Activated CD8-positive, alpha-beta T cell treated with anti-CD3 and anti-CD28 coated beads for 36 hours (primary cell): Measurements from ENCODE around the gene RNF213. TPM values are rescaled to one million over a fixed set of nuclear protein-coding genes. Genes with fewer than 3 reads are reported as not detected.
"Not testable (repeated sequence)": the region's sequence is repeated elsewhere in the genome, so short reads cannot be mapped to it uniquely, and the experiment has no call there.

ENCODE experiments used
- ATAC-seq: fragments of 200-7000 bp; cut with Tn5 transposase; one replicate; pipeline ENCODE4 v1.10.0; 2021; ENCODE audit warnings: mild to moderate bottlenecking, moderate library complexity
- CTCF ChIA-PET: fragments of 350-600 bp; sonication (Branson Sonifier 250); formaldehyde crosslinking; loops from one replicate; lab custom pipeline; 2021; ENCODE audit warnings: antibody characterized with exemption; lab: Charles Lee
- POLR2A ChIA-PET: fragments of 350-600 bp; sonication (Branson Sonifier 250); formaldehyde crosslinking; loops from one replicate; lab custom pipeline; 2021; ENCODE audit warnings: antibody characterized with exemption; lab: Charles Lee
- DNase-seq: peaks from one replicate; pipeline ENCODE4 v3.0.0-alpha.2; 2020
- H3K27ac Mint-ChIP-seq: one replicate; pipeline ENCODE4 v1.8.0; 2021; ENCODE audit warnings: mild to moderate bottlenecking, mixed read lengths
- H3K27me3 Mint-ChIP-seq: one replicate; pipeline ENCODE4 v1.8.0; 2021; ENCODE audit warnings: mixed read lengths
- H3K36me3 Mint-ChIP-seq: one replicate; pipeline ENCODE4 v1.8.0; 2021; ENCODE audit warnings: low read depth, mixed read lengths
- H3K4me1 Mint-ChIP-seq: one replicate; pipeline ENCODE4 v1.8.0; 2021; ENCODE audit warnings: low read depth, mixed read lengths
- H3K4me3 Mint-ChIP-seq: one replicate; pipeline ENCODE4 v1.8.0; 2021; ENCODE audit warnings: mild to moderate bottlenecking, moderate library complexity, mixed read lengths
- H3K9me3 Mint-ChIP-seq: one replicate; pipeline ENCODE4 v1.8.0; 2021; ENCODE audit warnings: mixed read lengths
- CTCF ChIP-seq: fragments of 200-600 bp; IDR thresholded peaks from one replicate; pipeline ENCODE4 v1.8.0; 2022; ENCODE audit warnings: antibody characterized with exemption, mild to moderate bottlenecking
- intact Hi-C: fragments of 100-400 bp; cut with micrococcal nuclease; formaldehyde crosslinking; loops from one replicate; pipeline ENCODE4 v1.10.0; 2022
- total RNA-seq, 2 experiments: library from RNA; stranded (reverse); gene quantifications; one replicate each; pipeline ENCODE4 v1.2.3, GENCODE V29; 2021

The RNF213 gene
- total RNA-seq, 2 experiments from 2014 or later, result 131 to 142 TPM

- no peak for ATAC-seq
- H3K36me3 Mint-ChIP-seq, result no peaks in the 10 kb centered on the region
- no peak overlapping the region for H3K27ac Mint-ChIP-seq
- H3K27me3 Mint-ChIP-seq, result peaks cover 5% of the 10 kb centered on the region
- no peak for TF ChIP-seq CTCF
- CTCF ChIA-PET, result interaction anchor here (1.3 kb wide), 1 partner anchor 307 kb away, joined by 4 read pairs; the partner anchor contains the start of gene GAA
- H3K9me3 Mint-ChIP-seq, result no peaks in the 10 kb centered on the region
- intact Hi-C loops, result no loop called here
- POLR2A ChIA-PET, result no interaction called here
- DNase-seq, result peak; percentile 44
- H3K4me3 Mint-ChIP-seq, result no peak overlapping the region
- H3K4me1 Mint-ChIP-seq, result peaks cover 4% of the 10 kb centered on the region
These were observed 148.2 kb downstream of the RNF213 start for GRCh38 chr17:80408872-80409271.

- TF ChIP-seq CTCF, result no peak
- ATAC-seq, result no peak
- intact Hi-C loops, result no loop called here
These were observed 149.0 kb downstream of the RNF213 start for GRCh38 chr17:80409626-80410025.

GRCh38 chr17:80410441-80411087 lies 149.9 kb downstream of the RNF213 start:
- intact Hi-C loops, ATAC-seq, CTCF ChIA-PET, H3K36me3 Mint-ChIP-seq, DNase-seq, H3K27ac Mint-ChIP-seq, H3K9me3 Mint-ChIP-seq, H3K4me1 Mint-ChIP-seq, H3K4me3 Mint-ChIP-seq: not testable (repeated sequence)
- peaks cover 10% of the 10 kb centered on the region for H3K27me3 Mint-ChIP-seq
- POLR2A ChIA-PET, result interaction anchor here (0.7 kb wide), 1 partner anchor 205 kb away, joined by 3 read pairs; no protein-coding TSS in a partner anchor

More at GRCh38 chr17:80409626-80410025, 149.0 kb downstream of the RNF213 start:
- H3K36me3 Mint-ChIP-seq, result no peaks in the 10 kb centered on the region
- H3K27me3 Mint-ChIP-seq, result peaks cover 10% of the 10 kb centered on the region
- no peaks in the 10 kb centered on the region for H3K9me3 Mint-ChIP-seq
- ChIA-PET CTCF (interaction anchor here (1.3 kb wide), 1 partner anchor 308 kb away, joined by 4 read pairs; the partner anchor contains the start of gene GAA), POLR2A (no interaction called here)
- DNase-seq, result no peak
- H3K4me1 Mint-ChIP-seq, result peaks cover 8% of the 10 kb centered on the region
- no peak overlapping the region for H3K4me3 Mint-ChIP-seq
- H3K27ac Mint-ChIP-seq, result no peak overlapping the region

GRCh38 chr17:80413771-80414507 lies 153.3 kb downstream of the RNF213 start:
- DNase-seq (no peak), ATAC-seq (no peak)
- Mint-ChIP-seq H3K27ac (no peak overlapping the region), H3K4me3 (peak overlapping the region; percentile 81), H3K36me3 (peaks cover 2% of the 10 kb centered on the region), H3K4me1 (peaks cover 24% of the 10 kb centered on the region), H3K27me3 (peaks cover 10% of the 10 kb centered on the region), H3K9me3 (no peaks in the 10 kb centered on the region)
- intact Hi-C loops, result no loop called here
- TF ChIP-seq CTCF, result no peak
- ChIA-PET CTCF (no interaction called here), POLR2A (interaction anchor here (0.9 to 1.4 kb wide), 2 partner anchors 12 to 312 kb away, joined by 3 to 4 read pairs; partner anchors contain the start of gene GAA)

GRCh38 chr17:80414508-80414802 lies 153.8 kb downstream of the RNF213 start:
- CTCF ChIA-PET, result no interaction called here
- POLR2A ChIA-PET, result interaction anchor here (0.9 to 1.4 kb wide), 2 partner anchors 11 to 313 kb away, joined by 3 to 4 read pairs; partner anchors contain the start of gene GAA
- Mint-ChIP-seq H3K27ac (no peak overlapping the region), H3K4me3 (peak overlapping the region; percentile 81), H3K4me1 (peaks cover 22% of the 10 kb centered on the region), H3K9me3 (no peaks in the 10 kb centered on the region), H3K27me3 (peaks cover 10% of the 10 kb centered on the region), H3K36me3 (peaks cover 2% of the 10 kb centered on the region)
- ATAC-seq (no peak), DNase-seq (peak; percentile 20)
- intact Hi-C loops, result no loop called here
- TF ChIP-seq CTCF, result no peak
